HCT116 (cell line): ENCODE measurements around the gene DPH2.

Experiments
- ATF3 ChIP-seq: IDR thresholded peaks from 2 replicates; pipeline ENCODE4 v1.6.1; 2012
- CEBPB ChIP-seq: IDR thresholded peaks from 2 replicates; pipeline ENCODE4 v1.6.1; 2012; ENCODE audit warnings: low read depth
- CTCF ChIP-seq, 3 experiments: fragments of 200-600 bp in 1 of 3; sonication (generic) in 1 of 3; IDR thresholded peaks in 2 of 3; conservative IDR thresholded peaks in 1 of 3; 2 replicates each; pipeline ENCODE4 v1.5.1; 2012 to 2017; ENCODE audit warnings: low read depth in 2 of 3, low read length in 2 of 3, antibody characterized with exemption in 1 of 3, borderline replicate concordance in 1 of 3, control low read depth in 1 of 3, mild to moderate bottlenecking in 1 of 3, mixed read lengths in 1 of 3, mixed run types in 1 of 3, moderate library complexity in 1 of 3; ENCODE audit not compliant: insufficient read depth in 1 of 3
- EZH2 ChIP-seq: fragments of 200-600 bp; sonication (generic); IDR thresholded peaks from 2 replicates; pipeline ENCODE4 v1.6.1; 2017; ENCODE audit warnings: antibody characterized with exemption, mixed run types
- EZH2phosphoT487 ChIP-seq: fragments of 200-600 bp; IDR thresholded peaks from 2 replicates; pipeline ENCODE4 v1.6.1; 2018; ENCODE audit warnings: antibody characterized with exemption, borderline replicate concordance
- FOSL1 ChIP-seq: IDR thresholded peaks from 2 replicates; pipeline ENCODE4 v1.6.1; 2012; ENCODE audit warnings: low read depth
- POLR2A ChIP-seq: IDR thresholded peaks from 2 replicates; pipeline ENCODE4 v1.7.0; 2011; ENCODE audit warnings: borderline replicate concordance; ENCODE audit not compliant: insufficient read depth, insufficient read length; ENCODE audit errors: extremely low read depth
- RAD21 ChIP-seq: IDR thresholded peaks from 2 replicates; pipeline ENCODE4 v1.6.1; 2012; ENCODE audit warnings: low read depth, mild to moderate bottlenecking
- SIN3A ChIP-seq: IDR thresholded peaks from 2 replicates; pipeline ENCODE4 v1.6.1; 2012; ENCODE audit warnings: low read depth
- ZBTB33 ChIP-seq: IDR thresholded peaks from 2 replicates; pipeline ENCODE4 v1.6.1; 2011; ENCODE audit warnings: mild to moderate bottlenecking, low read length, moderate library complexity; ENCODE audit not compliant: insufficient replicate concordance; ENCODE audit errors: extremely low read depth
- ZFX ChIP-seq: fragments of 450-650 bp; IDR thresholded peaks from 2 replicates; pipeline ENCODE4 v1.6.1; 2017

- TF ChIP-seq FOSL1 (no peak), CTCF (IDR thresholded peaks at IDR 0.05 in 2 of 3, conservative IDR thresholded peaks at IDR 0.05 in 1 of 3; ENCODE audit: borderline replicate concordance in 1 of 3, insufficient read depth in 1 of 3, low read depth in 2 of 3, low read length in 2 of 3) (no peak), ZFX (no peak), POLR2A (no peak), RAD21 (no peak), SIN3A (no peak), ATF3 (no peak), ZBTB33 (no peak), CEBPB (no peak), EZH2 (no peak), EZH2phosphoT487 (no peak)
These were observed 49.7 kb downstream of the DPH2 start for GRCh38 chr1:44019466-44019948.
